Measurements from ENCODE around the gene CHN2.

The CHN2 gene

DNA sequence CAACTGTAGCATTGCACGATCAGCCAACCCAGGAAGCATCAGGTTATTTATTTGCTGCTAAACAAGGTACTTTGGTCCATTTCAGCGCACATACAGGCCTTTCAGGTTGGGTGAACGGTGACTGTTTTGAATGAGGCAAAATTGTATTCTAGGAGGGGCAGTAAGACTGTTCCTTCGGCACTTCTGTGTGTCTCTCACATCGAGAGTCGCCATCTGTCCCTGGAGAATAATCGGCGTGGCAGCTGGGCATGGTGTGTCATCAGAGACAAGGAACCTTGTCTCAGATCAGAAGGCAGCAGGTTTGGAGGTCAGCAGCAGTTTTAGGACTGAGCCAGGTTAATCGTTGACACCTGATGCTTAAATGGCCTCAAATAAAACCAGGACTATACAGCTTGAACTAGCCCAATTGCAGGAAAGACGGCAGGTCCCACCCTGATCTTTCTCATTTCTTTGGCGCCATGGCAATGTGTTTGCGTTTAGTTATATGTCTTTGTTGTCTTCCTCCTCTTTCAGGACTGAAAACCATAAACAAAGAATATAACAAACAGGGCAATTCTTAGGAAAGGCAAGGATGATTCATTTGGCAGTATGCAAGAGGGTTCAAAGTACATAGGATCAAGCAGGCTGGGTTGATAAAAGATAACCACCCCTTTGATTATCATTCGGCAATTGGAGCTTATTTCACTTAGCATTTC lies 277.0 kb downstream of the CHN2 start:
- Histone ChIP-seq H3K4me3 (ENCODE audit: low read length) (no peak overlapping the region), H3K4me2 (ENCODE audit: low read length) (no peak overlapping the region), H3K9me3 (replicated peaks; ENCODE audit: low read length) (no peaks in the 10 kb centered on the region)

GRCh38 chr7:29476916-29477315 lies 282.3 kb downstream of the CHN2 start:
- H3K4me2 ChIP-seq (ENCODE audit: low read length) = no peak overlapping the region
- H3K4me1 ChIP-seq (ENCODE audit: control insufficient read depth, insufficient read depth, low read length) = no peaks in the 10 kb centered on the region
- no peaks in the 10 kb centered on the region for H3K36me3 ChIP-seq (ENCODE audit: insufficient read depth, low read length)
- no peak overlapping the region for H3K9ac ChIP-seq (ENCODE audit: low read depth, low read length)
- no peaks in the 10 kb centered on the region for H3K9me3 ChIP-seq (replicated peaks; ENCODE audit: low read length)
- H3K27me3 ChIP-seq (ENCODE audit: control insufficient read depth, insufficient read depth, low read length) = peaks cover 5% of the 10 kb centered on the region
- no peak overlapping the region for H3K4me3 ChIP-seq (ENCODE audit: low read length)

More for the DNA sequence above, 277.0 kb downstream of the CHN2 start:
- H3K4me1 ChIP-seq (ENCODE audit: control insufficient read depth, insufficient read depth, low read length) = no peaks in the 10 kb centered on the region
- no peaks in the 10 kb centered on the region for H3K36me3 ChIP-seq (ENCODE audit: insufficient read depth, low read length)
- H3K9ac ChIP-seq (ENCODE audit: low read depth, low read length) = no peak overlapping the region
- H3K27me3 ChIP-seq (ENCODE audit: control insufficient read depth, insufficient read depth, low read length) = no peaks in the 10 kb centered on the region

DNA sequence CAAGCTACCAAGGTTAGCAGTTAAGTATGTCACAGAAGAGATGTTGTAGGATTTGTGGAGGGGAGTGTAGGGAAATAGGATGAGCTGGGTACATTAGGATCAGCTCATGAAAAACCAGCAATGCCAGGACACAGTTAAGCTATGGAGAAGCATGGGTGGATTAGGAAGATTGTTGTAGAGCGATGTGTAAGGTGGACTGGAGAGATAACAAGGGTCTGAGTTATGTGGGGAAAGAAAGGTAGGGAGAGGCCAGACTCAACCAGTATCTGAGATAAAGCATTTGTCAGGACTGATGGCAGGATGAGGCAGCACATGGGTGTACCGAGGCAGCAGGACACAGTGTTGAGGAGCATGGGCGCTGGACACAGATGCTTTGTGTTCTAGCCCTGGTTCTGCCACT lies 283.7 kb downstream of the CHN2 start:
- H3K4me3 ChIP-seq (ENCODE audit: low read length) = no peak overlapping the region
- no peaks in the 10 kb centered on the region for H3K9me3 ChIP-seq (replicated peaks; ENCODE audit: low read length)
- peaks cover 5% of the 10 kb centered on the region for H3K27me3 ChIP-seq (ENCODE audit: control insufficient read depth, insufficient read depth, low read length)
- H3K9ac ChIP-seq (ENCODE audit: low read depth, low read length) = no peak overlapping the region
- no peak overlapping the region for H3K4me2 ChIP-seq (ENCODE audit: low read length)
- no peaks in the 10 kb centered on the region for H3K4me1 ChIP-seq (ENCODE audit: control insufficient read depth, insufficient read depth, low read length)
- H3K36me3 ChIP-seq (ENCODE audit: insufficient read depth, low read length) = no peaks in the 10 kb centered on the region

DNA sequence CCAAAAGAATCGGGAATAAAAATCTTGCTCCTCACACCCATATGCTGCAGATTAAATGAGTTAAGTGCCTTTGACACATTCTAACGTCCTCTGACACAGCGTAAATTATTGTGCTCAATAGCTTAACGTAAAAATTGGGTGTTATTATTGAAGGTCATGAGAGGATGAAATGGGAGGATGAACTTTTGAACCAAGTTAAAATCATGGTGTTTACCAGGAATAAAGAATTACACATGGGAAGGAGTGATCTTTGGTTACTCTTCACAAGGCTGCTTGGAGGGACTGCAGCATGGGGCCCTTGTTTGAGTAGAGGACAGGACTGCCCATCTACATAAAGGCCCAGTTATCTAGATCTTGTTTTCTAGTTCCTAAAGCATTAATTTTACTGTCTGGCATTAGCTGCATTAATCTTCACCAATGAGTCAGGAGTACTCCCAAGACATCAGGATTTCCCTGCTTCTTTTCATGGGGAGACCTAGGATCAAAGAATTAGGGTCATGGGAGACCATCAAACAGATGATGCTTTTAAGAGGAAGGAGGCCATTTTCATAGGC lies 284.2 kb downstream of the CHN2 start:
- H3K9ac ChIP-seq (ENCODE audit: low read depth, low read length) = no peak overlapping the region

DNA sequence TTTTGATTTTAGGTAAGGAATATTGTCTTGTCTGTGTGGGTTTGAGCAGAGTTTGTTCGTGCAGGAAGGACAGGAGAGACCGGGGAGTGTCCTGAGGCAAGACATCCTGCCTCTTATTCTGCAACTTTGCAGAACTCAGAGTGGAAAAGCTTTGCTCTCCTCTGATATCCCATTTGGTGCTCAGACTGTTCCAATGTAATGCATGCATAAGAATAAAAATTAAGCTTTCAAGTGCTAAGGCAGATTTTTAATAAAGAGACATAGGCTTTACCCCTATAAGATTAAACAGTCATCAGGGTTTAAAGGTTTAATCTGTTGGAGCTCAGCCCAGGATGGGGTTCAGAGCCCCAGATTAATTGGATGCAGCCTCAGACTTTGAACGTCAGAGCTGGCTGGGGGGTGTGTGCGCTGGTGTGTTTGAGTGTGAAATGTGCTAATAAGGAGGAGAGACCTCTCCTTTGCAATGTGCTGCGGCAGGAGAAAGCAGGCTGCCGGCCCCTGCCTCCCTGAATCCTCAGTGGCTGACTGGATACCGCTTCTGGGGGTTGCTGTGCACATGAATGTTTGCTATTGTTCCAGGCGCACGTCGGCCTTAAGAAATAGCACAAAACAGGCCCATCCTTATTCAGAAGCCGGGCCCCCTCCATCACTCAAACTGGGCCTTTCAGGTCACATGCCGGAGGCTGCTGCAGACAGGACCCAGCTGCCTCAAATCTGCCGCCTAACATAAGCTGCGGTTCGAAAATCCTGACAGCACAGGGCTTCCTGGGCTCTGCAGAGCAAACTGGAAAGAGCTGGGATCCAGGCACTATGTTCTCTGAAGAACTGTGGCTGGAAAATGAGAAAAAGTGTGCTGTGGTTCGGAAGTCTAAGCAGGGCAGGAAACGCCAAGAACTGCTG lies 285.0 kb downstream of the CHN2 start:
- H3K4me1 ChIP-seq (ENCODE audit: control insufficient read depth, insufficient read depth, low read length) = no peaks in the 10 kb centered on the region
- H3K9me3 ChIP-seq (replicated peaks; ENCODE audit: low read length) = no peaks in the 10 kb centered on the region
- H3K36me3 ChIP-seq (ENCODE audit: insufficient read depth, low read length) = no peaks in the 10 kb centered on the region
- H3K4me2 ChIP-seq (ENCODE audit: low read length) = no peak overlapping the region
- H3K4me3 ChIP-seq (ENCODE audit: low read length) = no peak overlapping the region
- no peak overlapping the region for H3K9ac ChIP-seq (ENCODE audit: low read depth, low read length)
- H3K27me3 ChIP-seq (ENCODE audit: control insufficient read depth, insufficient read depth, low read length) = peaks cover 5% of the 10 kb centered on the region

More for the DNA sequence above, 284.2 kb downstream of the CHN2 start:
- Histone ChIP-seq H3K4me2 (ENCODE audit: low read length) (no peak overlapping the region), H3K4me3 (ENCODE audit: low read length) (no peak overlapping the region), H3K27me3 (ENCODE audit: control insufficient read depth, insufficient read depth, low read length) (peaks cover 5% of the 10 kb centered on the region), H3K4me1 (ENCODE audit: control insufficient read depth, insufficient read depth, low read length) (no peaks in the 10 kb centered on the region), H3K9me3 (replicated peaks; ENCODE audit: low read length) (no peaks in the 10 kb centered on the region), H3K36me3 (ENCODE audit: insufficient read depth, low read length) (no peaks in the 10 kb centered on the region)

- Histone ChIP-seq H3K4me1 (ENCODE audit: control insufficient read depth, insufficient read depth, low read length) (no peaks in the 10 kb centered on the region), H3K4me3 (ENCODE audit: low read length) (no peak overlapping the region), H3K4me2 (ENCODE audit: low read length) (no peak overlapping the region), H3K9ac (ENCODE audit: low read depth, low read length) (no peak overlapping the region), H3K36me3 (ENCODE audit: insufficient read depth, low read length) (no peaks in the 10 kb centered on the region), H3K9me3 (replicated peaks; ENCODE audit: low read length) (no peaks in the 10 kb centered on the region), H3K27me3 (ENCODE audit: control insufficient read depth, insufficient read depth, low read length) (peaks cover 5% of the 10 kb centered on the region)
These were observed 285.9 kb downstream of the CHN2 start for GRCh38 chr7:29480451-29480850.

- Histone ChIP-seq H3K9ac (ENCODE audit: low read depth, low read length) (no peak overlapping the region), H3K4me2 (ENCODE audit: low read length) (no peak overlapping the region), H3K27me3 (ENCODE audit: control insufficient read depth, insufficient read depth, low read length) (peaks cover 5% of the 10 kb centered on the region), H3K4me3 (ENCODE audit: low read length) (no peak overlapping the region), H3K4me1 (ENCODE audit: control insufficient read depth, insufficient read depth, low read length) (no peaks in the 10 kb centered on the region), H3K36me3 (ENCODE audit: insufficient read depth, low read length) (no peaks in the 10 kb centered on the region), H3K9me3 (replicated peaks; ENCODE audit: low read length) (no peaks in the 10 kb centered on the region)
These were observed 286.5 kb downstream of the CHN2 start for GRCh38 chr7:29480934-29481651.

DNA sequence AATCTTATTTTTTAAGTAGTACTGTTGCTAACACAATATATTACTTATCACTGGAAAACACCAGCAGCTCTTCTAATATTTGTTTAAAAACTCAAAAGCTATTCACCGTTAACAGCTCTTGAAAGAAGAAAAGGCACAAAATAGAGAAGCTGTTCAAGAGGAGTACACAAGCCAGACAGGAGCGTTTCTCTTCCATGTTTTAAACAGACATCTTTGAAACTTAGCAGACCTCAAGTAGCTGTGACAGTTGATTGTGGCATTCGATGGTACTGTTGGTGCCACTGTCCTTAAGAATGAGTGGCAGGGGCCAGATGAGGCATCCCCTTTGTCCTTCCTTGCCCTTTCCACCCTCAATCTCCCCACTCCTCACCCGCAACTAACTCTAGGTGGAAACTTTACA lies 287.5 kb downstream of the CHN2 start:
- Histone ChIP-seq H3K36me3 (ENCODE audit: insufficient read depth, low read length) (no peaks in the 10 kb centered on the region), H3K4me3 (ENCODE audit: low read length) (no peak overlapping the region), H3K9ac (ENCODE audit: low read depth, low read length) (no peak overlapping the region), H3K9me3 (replicated peaks; ENCODE audit: low read length) (no peaks in the 10 kb centered on the region), H3K4me2 (ENCODE audit: low read length) (no peak overlapping the region), H3K27me3 (ENCODE audit: control insufficient read depth, insufficient read depth, low read length) (peaks cover 5% of the 10 kb centered on the region), H3K4me1 (ENCODE audit: control insufficient read depth, insufficient read depth, low read length) (no peaks in the 10 kb centered on the region)

GRCh38 chr7:29483219-29484104 lies 288.9 kb downstream of the CHN2 start:
- Histone ChIP-seq H3K27me3 (ENCODE audit: control insufficient read depth, insufficient read depth, low read length) (peaks cover 5% of the 10 kb centered on the region), H3K4me1 (ENCODE audit: control insufficient read depth, insufficient read depth, low read length) (peaks cover 12% of the 10 kb centered on the region), H3K4me3 (ENCODE audit: low read length) (no peak overlapping the region), H3K9me3 (replicated peaks; ENCODE audit: low read length) (no peaks in the 10 kb centered on the region), H3K4me2 (ENCODE audit: low read length) (no peak overlapping the region), H3K9ac (ENCODE audit: low read depth, low read length) (no peak overlapping the region), H3K36me3 (ENCODE audit: insufficient read depth, low read length) (no peaks in the 10 kb centered on the region)

DNA sequence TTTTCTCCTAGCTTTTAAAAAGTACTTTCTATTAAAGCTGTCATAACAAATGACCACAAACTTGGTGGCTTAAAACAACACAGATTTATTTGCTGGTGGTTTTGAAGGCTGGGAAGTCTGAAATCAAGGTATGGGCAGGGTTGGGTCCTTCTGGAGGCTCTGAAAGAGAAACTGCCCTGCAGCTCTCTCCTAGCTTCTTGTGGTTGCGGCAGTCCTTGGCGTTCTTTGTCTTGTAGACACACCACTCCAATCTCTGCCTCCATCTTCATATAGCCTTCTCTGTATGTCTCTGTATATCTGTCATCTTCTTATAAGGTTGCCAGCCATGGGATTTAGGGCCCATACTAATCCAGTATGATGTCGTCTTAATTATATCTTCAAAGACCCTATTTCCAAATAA lies 289.7 kb downstream of the CHN2 start:
- H3K4me1 ChIP-seq (ENCODE audit: control insufficient read depth, insufficient read depth, low read length) = peaks cover 17% of the 10 kb centered on the region
- peaks cover 5% of the 10 kb centered on the region for H3K27me3 ChIP-seq (ENCODE audit: control insufficient read depth, insufficient read depth, low read length)
- H3K4me3 ChIP-seq (ENCODE audit: low read length) = no peak overlapping the region
- no peaks in the 10 kb centered on the region for H3K36me3 ChIP-seq (ENCODE audit: insufficient read depth, low read length)
- no peak overlapping the region for H3K9ac ChIP-seq (ENCODE audit: low read depth, low read length)
- no peak overlapping the region for H3K4me2 ChIP-seq (ENCODE audit: low read length)
- H3K9me3 ChIP-seq (replicated peaks; ENCODE audit: low read length) = no peaks in the 10 kb centered on the region

Data from skeletal muscle satellite cell (primary cell).